HepG2 (cell line): ENCODE results near the gene PLEKHD1.

ENCODE experiments used
- RFX5 ChIP-seq: IDR thresholded peaks from 2 replicates; pipeline ENCODE4 v1.6.1; 2011; ENCODE audit warnings: low read depth, low read length, improper control_type of control experiment
- STAG1 ChIP-seq: sonication (generic); formaldehyde crosslinking; IDR thresholded peaks from 2 replicates; pipeline ENCODE4 v1.4.0; 2020; ENCODE audit warnings: missing genetic modification reagents
- ZNF577 ChIP-seq: sonication (generic); formaldehyde crosslinking; IDR thresholded peaks from 2 replicates; pipeline ENCODE4 v1.4.0; 2020; ENCODE audit warnings: mild to moderate bottlenecking, low read depth, missing genetic modification reagents, borderline replicate concordance

DNA sequence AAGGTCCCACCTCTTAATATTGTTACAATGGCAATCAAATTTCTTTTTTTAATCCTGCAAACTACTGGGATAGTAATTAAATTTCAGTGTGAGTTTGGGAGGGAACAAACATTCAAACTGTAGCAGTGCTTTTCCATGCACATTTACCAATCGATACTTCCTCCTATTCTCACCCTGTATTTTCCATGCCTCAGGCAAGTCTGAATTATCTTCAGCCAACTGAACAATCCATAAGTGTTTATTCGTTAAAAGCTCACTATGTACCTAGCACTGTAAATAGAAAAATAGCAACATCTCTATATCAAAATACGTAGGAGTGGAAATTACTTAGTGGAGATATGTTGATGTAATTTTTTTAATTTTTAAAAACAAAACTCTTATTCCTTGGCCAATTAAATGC lies 46.6 kb downstream of the PLEKHD1 start:
- TF ChIP-seq ZNF577 (CRISPR knock-in tag) (no peak), STAG1 (CRISPR knock-in tag) (no peak), RFX5 (no peak)
